ENCODE measurements around the gene OTOGL.
A peak's percentile ranks its signal among the peaks of the same experiment; 100 is the strongest.
"Not testable (repeated sequence)": the region's sequence is repeated elsewhere in the genome, so short reads cannot be mapped to it uniquely, and the experiment has no call there.

OTOGL gene, protein sequence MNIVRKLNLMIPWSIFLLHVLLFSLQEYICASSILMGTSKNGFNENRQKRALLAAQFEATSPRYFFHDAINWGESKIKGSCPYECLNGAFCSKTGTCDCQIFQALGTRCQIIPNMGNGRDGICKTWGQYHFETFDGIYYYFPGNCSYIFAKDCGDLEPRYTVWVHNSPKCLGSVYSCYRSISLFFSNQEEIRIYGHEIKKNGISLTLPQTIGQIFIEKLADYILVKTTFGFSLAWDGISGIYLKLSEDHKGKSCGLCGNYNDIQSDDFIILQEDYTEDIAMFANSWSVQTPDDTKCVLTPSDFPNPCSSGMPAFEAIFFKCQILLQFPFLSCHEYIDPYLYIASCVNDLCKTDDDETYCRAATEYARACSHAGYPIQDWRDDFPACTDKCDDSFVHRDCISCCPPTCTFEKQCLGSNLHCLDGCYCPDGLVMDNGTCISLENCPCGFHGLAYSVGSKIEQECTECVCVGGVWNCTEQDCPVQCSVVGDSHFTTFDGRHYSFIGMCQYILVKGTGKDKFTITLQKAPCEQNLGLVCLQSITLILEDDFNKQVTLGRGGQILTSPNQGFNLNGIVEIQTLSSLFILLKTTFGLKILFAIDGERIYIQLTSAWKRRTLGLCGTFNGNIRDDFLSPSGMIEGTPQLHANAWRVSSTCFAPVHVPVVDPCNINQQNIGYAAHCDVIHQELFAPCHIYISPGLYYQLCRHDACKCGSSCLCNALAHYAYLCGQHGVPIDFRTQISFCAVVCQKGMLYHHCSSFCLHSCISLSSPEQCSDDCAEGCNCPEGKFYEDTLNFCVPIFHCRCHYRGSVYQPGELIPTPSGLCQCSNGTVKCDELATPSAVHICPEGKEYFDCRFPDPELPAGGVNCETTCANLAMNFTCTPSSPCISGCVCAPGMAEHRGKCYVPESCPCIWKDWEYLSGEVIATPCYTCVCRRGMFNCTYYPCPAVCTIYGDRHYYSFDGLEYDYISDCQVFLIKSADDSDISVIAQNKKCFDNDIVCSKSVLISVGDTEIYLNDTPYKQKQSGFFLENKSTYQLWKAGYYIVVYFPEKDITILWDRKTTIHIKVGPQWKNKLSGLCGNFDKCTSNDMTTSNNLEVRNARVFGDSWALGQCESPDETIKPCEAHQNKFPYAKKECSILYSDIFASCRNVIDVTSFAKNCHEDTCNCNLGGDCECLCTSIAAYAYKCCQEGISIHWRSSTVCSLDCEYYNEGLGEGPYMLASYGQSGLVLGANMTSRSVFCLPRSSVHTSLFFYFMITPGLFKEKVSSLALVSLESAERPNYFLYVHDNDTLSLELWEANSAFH (N-terminal part only)

DNA sequence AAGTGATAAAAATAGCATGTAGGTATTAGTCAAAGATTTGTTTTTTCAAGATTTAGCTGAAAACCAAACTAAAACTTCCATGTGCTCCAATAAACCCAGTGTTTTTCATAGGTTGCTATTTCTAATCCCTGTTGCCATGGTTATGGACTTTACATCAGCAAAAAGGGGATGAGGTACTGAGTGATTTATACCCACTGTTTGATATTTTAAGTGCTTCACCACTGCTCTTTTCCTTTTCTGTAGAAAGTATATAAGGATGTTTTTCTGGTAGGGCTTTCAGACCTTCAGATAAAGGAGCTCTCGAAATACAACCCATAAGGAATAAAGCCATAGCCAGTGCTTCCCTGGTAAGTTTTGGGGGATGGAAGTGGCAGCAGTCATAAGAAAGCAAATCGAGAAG is at the start of gene OTOGL:
Gene OTOGL, plus strand, starts transcription at position 279 of the 400 bp plus-strand sequence. CDS start 109,895 bp downstream, outside the sequence.
- Mint-ChIP-seq H3K4me3 (no peak within 1 kb of the TSS), H3K36me3 (no peaks in the 10 kb centered on the region), H3K9me3 (no peaks in the 10 kb centered on the region), H3K27me3 (no peaks in the 10 kb centered on the region), H3K4me1 (no peaks in the 10 kb centered on the region), H3K27ac (no peak within 1 kb of the TSS)

DNA sequence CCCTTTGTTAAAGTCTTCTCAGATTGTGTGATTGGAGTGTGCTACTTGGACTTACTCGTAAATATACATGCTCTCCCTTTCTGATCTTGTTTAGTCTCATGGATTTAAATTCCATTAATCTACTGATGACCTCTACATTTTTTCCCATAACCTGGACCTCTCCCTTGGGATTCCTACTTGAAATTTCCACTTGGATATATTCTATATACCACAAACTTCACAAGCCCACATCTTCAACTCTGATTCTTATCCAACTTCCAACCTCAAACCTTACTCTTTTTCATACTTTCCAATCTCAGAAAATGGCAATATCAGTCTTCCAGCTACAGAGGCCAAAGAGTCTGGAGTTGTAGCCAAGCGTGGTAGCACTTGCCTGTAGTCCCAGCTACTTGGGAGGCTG is 49.1 kb upstream of the OTOGL start:
- peaks cover 9% of the 10 kb centered on the region for H3K4me1 Mint-ChIP-seq
- H3K36me3 Mint-ChIP-seq, result no peaks in the 10 kb centered on the region
- H3K9me3 Mint-ChIP-seq, result no peaks in the 10 kb centered on the region
- H3K27ac Mint-ChIP-seq, result no peak overlapping the region
- H3K27me3 Mint-ChIP-seq, result peaks cover 3% of the 10 kb centered on the region
- H3K4me3 Mint-ChIP-seq, result no peak overlapping the region

DNA sequence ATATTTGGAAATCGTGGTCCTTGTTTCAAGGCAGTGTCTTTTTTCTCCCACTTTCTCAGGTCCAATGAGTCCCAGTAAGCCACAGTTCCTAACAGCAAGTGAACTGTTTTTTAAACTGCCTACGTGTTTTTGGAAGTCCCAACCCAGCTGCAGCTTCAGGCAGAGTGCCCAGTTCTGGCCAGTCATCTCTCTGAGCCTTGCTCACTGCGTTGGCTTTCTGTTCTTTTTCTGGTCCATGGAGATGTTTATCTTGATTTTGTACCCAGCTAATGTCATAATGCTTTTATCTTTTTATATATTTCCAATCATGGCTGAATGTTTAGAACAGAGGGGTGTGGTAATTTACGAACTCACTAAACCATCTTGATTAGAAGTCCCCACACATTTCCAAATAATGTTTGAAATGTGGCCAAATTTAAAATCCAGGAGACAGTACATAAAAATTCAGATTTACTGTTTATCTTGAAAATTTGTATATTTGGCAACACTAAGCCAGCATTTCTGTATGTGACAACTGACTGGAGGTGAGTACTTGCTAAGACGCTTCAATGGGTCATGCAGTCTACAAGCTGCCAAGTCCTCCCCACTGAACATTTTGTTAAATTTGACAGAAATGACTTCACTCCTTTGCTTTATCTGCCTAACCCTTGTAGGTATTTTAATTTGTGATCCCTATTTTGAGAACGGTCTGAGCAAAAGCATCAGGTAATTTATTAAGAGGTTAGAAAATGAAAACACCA is 46.1 kb upstream of the OTOGL start:
- Mint-ChIP-seq H3K27me3 (peaks cover 3% of the 10 kb centered on the region), H3K4me1 (peaks cover 9% of the 10 kb centered on the region), H3K9me3 (no peaks in the 10 kb centered on the region), H3K27ac (no peak overlapping the region), H3K36me3 (no peaks in the 10 kb centered on the region), H3K4me3 (no peak overlapping the region)

DNA sequence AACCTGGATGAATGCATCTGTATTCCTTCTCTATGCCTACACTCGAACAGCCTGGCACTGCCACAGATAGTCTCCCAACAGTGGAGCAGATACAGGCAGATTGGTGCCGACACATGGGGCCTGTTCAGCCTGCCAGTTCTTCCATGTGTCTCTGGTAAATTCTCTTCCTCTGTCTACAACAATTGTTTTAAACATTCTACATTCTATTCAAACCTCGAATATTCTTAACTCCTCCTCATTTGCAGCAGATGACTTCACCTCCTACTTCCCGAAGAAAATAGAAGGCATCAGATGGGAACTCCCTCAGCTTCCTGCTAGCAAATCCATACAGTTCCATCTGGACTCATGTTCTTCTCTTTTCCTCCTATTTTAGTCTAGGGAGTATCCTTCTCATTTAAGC is 43.1 kb upstream of the OTOGL start:
- Mint-ChIP-seq H3K9me3 (no peaks in the 10 kb centered on the region), H3K36me3 (no peaks in the 10 kb centered on the region), H3K4me1 (peaks cover 9% of the 10 kb centered on the region), H3K4me3 (no peak overlapping the region), H3K27me3 (no peaks in the 10 kb centered on the region), H3K27ac (no peak overlapping the region)

DNA sequence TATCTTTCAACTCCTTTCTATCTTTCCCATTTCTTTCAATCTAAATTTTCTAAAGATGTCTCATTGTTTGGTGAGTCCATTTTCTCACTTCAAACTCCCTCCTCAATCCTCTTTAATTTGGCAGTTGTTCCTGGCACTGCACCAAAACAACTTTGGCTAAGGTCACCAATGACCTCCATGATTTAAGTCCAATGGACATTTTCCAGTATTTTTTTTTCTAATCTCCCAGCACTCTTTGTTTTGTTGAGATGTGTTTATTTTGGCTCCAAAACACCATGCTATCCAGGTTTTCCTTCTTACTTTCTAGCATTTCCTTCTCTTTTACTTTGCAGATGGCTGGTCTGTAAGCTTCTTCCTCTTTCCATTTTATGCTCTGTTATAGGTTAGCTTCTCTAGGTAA is 42.5 kb upstream of the OTOGL start:
- H3K4me3 Mint-ChIP-seq, result no peak overlapping the region
- no peak overlapping the region for H3K27ac Mint-ChIP-seq

DNA sequence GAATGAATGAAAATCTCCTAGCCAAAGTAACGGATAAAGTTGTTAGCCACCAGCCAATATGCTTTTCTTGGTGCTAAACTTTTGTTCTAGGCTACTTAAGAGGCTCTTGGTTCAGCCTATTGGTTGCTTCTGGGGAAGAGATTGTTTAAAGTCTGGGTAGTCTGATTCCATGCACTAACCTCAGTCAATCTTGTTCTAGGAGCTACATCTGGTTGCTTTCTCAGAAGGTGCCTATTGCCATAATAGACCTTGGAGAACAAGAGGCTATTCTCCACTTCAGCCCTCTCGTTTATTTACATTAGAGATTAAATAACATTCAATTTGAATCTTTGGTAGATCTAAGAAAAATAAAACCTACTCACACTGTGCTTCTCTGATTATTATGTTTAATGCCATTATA is 40.8 kb upstream of the OTOGL start:
- H3K27me3 Mint-ChIP-seq, result no peaks in the 10 kb centered on the region
- H3K27ac Mint-ChIP-seq, result no peak overlapping the region
- no peaks in the 10 kb centered on the region for H3K9me3 Mint-ChIP-seq
- H3K4me3 Mint-ChIP-seq, result no peak overlapping the region
- H3K4me1 Mint-ChIP-seq, result no peaks in the 10 kb centered on the region
- H3K36me3 Mint-ChIP-seq, result peaks cover 1% of the 10 kb centered on the region

More for the DNA sequence above, 42.5 kb upstream of the OTOGL start:
- Mint-ChIP-seq H3K27me3 (no peaks in the 10 kb centered on the region), H3K36me3 (no peaks in the 10 kb centered on the region), H3K9me3 (no peaks in the 10 kb centered on the region), H3K4me1 (peaks cover 9% of the 10 kb centered on the region)

DNA sequence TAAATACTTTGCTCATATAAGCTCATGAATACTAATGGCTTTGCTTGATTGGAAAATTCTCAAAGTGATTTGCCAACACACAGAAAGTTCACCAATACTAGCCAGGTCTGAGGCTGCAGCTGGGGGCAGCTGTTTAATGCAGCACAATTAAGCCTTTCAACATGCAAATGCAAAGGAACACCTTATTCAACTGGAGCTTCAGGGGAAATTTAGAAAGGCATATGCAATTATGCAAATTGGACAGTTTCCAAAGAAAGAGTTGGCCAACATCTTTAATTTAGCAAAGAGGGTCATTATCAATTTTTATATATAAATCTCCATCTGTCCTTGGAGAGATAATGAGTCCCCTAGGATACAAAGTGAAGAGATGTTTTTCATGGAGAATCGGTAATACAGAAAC is 40.2 kb upstream of the OTOGL start:
- H3K9me3 Mint-ChIP-seq, result no peaks in the 10 kb centered on the region
- H3K27me3 Mint-ChIP-seq, result no peaks in the 10 kb centered on the region
- H3K27ac Mint-ChIP-seq, result no peak overlapping the region
- no peaks in the 10 kb centered on the region for H3K4me1 Mint-ChIP-seq
- no peak overlapping the region for H3K4me3 Mint-ChIP-seq
- peaks cover 1% of the 10 kb centered on the region for H3K36me3 Mint-ChIP-seq

DNA sequence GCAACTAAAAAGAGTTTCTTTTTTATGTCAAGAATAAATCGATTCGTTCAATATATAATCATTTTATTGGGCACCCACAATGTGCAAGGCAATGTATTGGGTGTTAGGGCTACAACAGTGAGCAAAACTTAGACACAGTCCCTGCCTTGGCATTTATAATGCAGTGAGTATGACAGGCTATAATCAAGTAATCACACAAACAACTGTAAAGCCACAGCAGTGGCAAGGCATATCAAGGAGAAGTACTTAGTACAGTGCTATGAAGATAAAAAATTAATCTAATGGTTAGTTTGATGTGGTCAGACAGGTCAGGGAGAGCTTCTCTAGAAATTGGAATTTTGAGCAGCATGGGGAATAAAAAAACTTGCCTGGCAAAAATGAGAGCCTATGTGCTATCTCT is 39.5 kb upstream of the OTOGL start:
- Mint-ChIP-seq H3K4me3 (no peak overlapping the region), H3K27me3 (no peaks in the 10 kb centered on the region), H3K36me3 (peaks cover 1% of the 10 kb centered on the region), H3K4me1 (no peaks in the 10 kb centered on the region), H3K9me3 (no peaks in the 10 kb centered on the region), H3K27ac (no peak overlapping the region)

DNA sequence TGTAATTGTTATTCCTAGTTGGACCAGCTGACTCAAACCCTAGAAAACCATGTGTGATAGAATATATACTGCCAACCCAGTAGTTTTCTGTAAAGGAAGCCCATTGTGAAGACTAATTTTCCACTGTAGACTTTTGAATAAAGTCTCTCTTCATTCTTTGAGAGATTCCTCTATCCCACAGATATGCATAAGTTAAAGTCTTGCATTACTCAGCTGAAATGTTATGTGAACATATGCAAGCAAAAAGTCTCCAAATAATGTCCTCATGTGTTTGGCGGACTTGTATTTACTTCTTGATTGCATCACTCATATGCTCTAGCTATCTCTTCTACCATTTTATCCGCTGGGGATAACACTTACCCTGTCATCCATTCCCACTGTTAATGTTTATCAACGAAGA is 35.1 kb upstream of the OTOGL start:
- H3K4me3 Mint-ChIP-seq, result no peak overlapping the region
- H3K9me3 Mint-ChIP-seq, result no peaks in the 10 kb centered on the region
- H3K27ac Mint-ChIP-seq, result no peak overlapping the region
- H3K27me3 Mint-ChIP-seq, result no peaks in the 10 kb centered on the region
- peaks cover 1% of the 10 kb centered on the region for H3K36me3 Mint-ChIP-seq
- no peaks in the 10 kb centered on the region for H3K4me1 Mint-ChIP-seq

DNA sequence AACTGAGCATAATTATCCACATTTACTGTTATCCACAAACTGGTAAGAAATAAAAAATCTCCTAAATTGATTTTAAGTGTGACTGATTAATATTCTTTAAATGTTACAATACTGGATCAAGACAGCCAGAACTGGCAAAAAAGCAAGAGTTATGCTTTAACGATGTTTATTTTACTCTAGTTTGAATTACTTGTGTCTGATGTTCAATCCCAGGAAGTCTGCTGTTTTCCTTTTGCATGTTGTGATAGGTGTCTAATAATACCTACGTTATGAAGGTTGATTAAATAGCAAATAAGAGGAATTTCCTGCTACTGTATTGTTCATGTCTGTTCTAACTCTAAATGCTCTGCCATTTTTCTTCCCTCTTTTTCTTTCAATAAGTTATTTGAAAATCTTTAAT is 34.4 kb upstream of the OTOGL start:
- Mint-ChIP-seq H3K9me3 (no peaks in the 10 kb centered on the region), H3K27ac (no peak overlapping the region), H3K36me3 (peaks cover 1% of the 10 kb centered on the region), H3K27me3 (no peaks in the 10 kb centered on the region), H3K4me1 (no peaks in the 10 kb centered on the region), H3K4me3 (no peak overlapping the region)

DNA sequence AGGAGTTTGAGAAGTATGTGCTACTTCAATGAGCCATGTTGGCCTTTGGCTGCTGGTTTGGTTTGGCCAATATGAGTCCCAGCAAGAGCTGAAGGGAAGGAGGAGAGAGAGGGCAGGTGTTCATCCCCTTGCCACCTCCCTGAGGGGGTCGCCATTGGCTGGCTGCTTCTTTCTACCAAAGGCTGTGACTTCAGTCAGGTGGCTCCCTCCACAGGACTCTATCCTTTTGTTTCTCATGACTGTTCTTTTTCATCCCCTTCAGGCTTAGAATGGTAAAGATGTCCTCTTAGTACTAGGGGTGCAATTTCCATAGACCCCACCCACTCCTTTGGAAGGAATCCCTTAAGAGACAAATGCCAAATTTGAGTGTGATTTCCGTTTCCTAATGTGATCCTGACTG is 31.2 kb upstream of the OTOGL start:
- no peak overlapping the region for H3K4me3 Mint-ChIP-seq

DNA sequence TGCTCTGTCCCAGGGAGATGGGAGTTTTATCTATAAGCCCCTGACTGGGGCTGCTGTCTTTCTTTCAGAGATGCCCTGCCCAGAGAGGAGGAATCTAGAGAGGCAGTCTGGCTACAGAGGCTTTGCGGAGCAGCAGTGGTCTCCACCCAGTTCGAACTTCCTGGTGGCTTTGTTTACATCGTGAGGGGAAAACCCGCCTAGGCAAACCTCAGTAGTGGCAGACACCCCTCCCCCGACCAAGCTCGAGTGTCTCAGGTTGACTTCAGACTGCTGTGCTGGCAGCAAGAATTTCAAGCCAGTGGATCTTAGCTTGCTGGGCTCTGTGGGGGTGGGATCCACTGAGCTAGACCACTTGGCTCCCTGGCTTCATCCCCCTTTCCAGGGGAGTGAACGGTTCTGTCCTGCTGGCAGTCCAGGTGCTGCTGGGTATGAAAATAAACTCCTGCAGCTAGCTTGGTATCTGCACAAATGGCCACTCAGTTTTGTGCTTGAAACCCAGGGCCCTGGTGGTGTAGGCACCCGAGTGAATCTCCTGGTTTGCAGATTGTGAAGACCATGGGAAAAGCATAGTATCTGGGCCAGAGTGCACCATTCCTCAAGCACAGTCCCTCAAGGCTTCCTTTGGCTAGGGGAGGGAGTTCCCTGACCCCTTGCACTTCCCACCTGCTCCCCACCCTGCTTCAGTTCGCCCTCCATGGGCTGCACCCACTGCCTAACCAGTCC is 15.3 kb upstream of the OTOGL start:
- Mint-ChIP-seq H3K4me1 (peaks cover 21% of the 10 kb centered on the region), H3K9me3 (peaks cover 28% of the 10 kb centered on the region), H3K36me3 (peaks cover 23% of the 10 kb centered on the region), H3K4me3 (peak overlapping the region; percentile 70)
- H3K27ac Mint-ChIP-seq, H3K27me3 Mint-ChIP-seq: not testable (repeated sequence)

More for the DNA sequence above, 31.2 kb upstream of the OTOGL start:
- no peaks in the 10 kb centered on the region for H3K27me3 Mint-ChIP-seq
- H3K36me3 Mint-ChIP-seq, result peaks cover 2% of the 10 kb centered on the region
- H3K4me1 Mint-ChIP-seq, result no peaks in the 10 kb centered on the region
- H3K27ac Mint-ChIP-seq, result no peak overlapping the region
- H3K9me3 Mint-ChIP-seq, result no peaks in the 10 kb centered on the region

DNA sequence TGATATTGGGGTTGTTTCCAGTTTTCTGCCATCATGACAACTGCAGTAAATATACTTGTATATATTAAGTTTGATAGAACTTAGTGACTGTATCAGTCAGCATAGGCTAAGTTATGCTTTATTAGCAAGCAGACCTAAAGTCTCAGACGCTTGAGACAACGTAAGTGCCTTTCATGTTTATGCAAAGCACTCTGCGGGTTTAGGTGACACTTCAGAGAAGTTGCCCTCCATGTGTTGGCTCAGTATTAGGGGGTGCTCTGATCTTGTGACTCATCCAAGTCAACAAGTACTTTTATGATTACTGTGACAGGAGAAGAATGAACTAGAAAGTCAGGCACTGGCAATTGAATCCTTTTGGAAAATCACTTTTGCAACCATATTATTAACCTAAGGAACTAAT is 13.3 kb upstream of the OTOGL start:
- Mint-ChIP-seq H3K36me3 (peaks cover 19% of the 10 kb centered on the region), H3K4me1 (peaks cover 21% of the 10 kb centered on the region), H3K4me3 (no peak overlapping the region), H3K27ac (no peak overlapping the region), H3K27me3 (no peaks in the 10 kb centered on the region), H3K9me3 (peaks cover 28% of the 10 kb centered on the region)

DNA sequence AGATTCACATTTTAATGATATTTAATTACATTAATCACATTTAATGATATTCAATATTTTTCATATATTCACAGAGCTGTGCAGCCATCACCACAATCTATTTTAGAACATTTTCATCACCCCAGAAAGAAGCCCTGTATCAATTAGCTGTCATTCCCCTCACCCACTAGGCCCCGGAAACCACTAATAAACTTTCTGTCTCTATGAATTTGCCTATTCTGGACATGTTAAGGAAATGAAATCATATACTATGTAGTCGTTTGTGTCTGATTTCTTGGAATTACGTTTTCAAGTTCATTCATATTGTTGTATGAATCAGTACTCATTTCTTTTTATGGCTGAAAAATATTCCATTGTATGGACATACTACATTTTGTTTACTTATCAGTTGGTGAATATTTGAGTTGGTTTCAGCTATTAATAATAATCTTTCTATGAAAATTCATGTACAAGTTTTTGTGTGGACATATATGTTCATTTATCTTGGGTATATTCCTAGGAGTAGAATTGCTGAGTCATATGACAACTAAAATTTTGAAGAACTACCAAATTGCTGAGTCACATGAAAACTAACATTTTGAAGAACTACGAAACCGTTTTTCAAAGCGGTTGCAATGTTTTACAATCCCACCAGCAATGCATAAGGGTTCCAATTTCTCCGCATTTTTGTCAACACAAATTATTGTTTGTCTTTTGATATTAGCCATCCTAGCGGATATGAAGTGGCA is 11.7 kb upstream of the OTOGL start:
- no peak overlapping the region for H3K4me3 Mint-ChIP-seq
- no peaks in the 10 kb centered on the region for H3K27me3 Mint-ChIP-seq
- no peak overlapping the region for H3K27ac Mint-ChIP-seq
- peaks cover 23% of the 10 kb centered on the region for H3K9me3 Mint-ChIP-seq
- H3K36me3 Mint-ChIP-seq, result peaks cover 11% of the 10 kb centered on the region
- peaks cover 21% of the 10 kb centered on the region for H3K4me1 Mint-ChIP-seq

All from activated naive CD4-positive, alpha-beta T cell treated with anti-CD3 and anti-CD28 coated beads, Interleukin-2, amount 50 U/mL, for 24 hours (primary cell).